Panc1 (cell line): Measurements from ENCODE around the gene IPMK. TPM values are rescaled to one million over a fixed set of nuclear protein-coding genes. Genes with fewer than 3 reads are reported as not detected.

Source experiments
- ATAC-seq: fragments of 200-7000 bp; cut with Tn5 transposase; 2 replicates; pipeline ENCODE4 v1.9.1; 2020; ENCODE audit warnings: mild to moderate bottlenecking, moderate library complexity
- BruUV-seq: library from RNA; stranded (reverse); fragments of 400-500 nt; replicated peaks from 2 replicates; lab custom pipeline; 2021; lab: Mats Ljungman, UMichigan
- CTCF ChIA-PET: fragments of 300-600 bp; sonication (Branson Sonifier 250); formaldehyde crosslinking; loops from one replicate; lab custom pipeline; 2022; ENCODE audit warnings: antibody characterized with exemption; lab: Charles Lee
- POLR2A ChIA-PET: fragments of 300-600 bp; sonication (Branson Sonifier 250); formaldehyde crosslinking; loops from one replicate; lab custom pipeline; 2022; ENCODE audit warnings: antibody characterized with exemption; lab: Charles Lee
- DNase-seq: peaks from one replicate; pipeline ENCODE4 v3.0.0-alpha.2; 2010; ENCODE audit warnings: low read depth, low spot score
- H3K27ac ChIP-seq: 2 replicates; pipeline ENCODE4 v1.5.1; 2011; ENCODE audit warnings: mild to moderate bottlenecking, low read length, inconsistent platforms
- H3K27me3 ChIP-seq: fragments of 200-500 bp; sonication (Bioruptor generic); 2 replicates; pipeline ENCODE4 v1.6.0; 2014; ENCODE audit warnings: low read length, inconsistent platforms; ENCODE audit not compliant: control insufficient read depth, insufficient read depth
- H3K36me3 ChIP-seq: fragments of 200-500 bp; sonication (Bioruptor generic); 2 replicates; pipeline ENCODE4 v1.5.1; 2014; ENCODE audit warnings: inconsistent platforms, mild to moderate bottlenecking, low read length, moderate library complexity; ENCODE audit not compliant: control insufficient read depth, insufficient read depth
- H3K4me1 ChIP-seq: 2 replicates; pipeline ENCODE4 v1.5.1; 2011; ENCODE audit warnings: inconsistent platforms, mild to moderate bottlenecking, low read length, moderate library complexity; ENCODE audit not compliant: control insufficient read depth, insufficient read depth
- H3K4me3 ChIP-seq, 2 experiments: 2 replicates each; pipeline ENCODE4 v1.5.1; 2011 to 2012; ENCODE audit warnings: low read depth in 2 of 2, low read length in 2 of 2, mild to moderate bottlenecking in 2 of 2, inconsistent platforms in 1 of 2, moderate library complexity in 1 of 2
- H3K9me3 ChIP-seq: fragments of 200-500 bp; sonication (Bioruptor generic); 2 replicates; pipeline ENCODE4 v1.5.1; 2014; ENCODE audit warnings: low read depth, mild to moderate bottlenecking, inconsistent platforms, low read length, moderate library complexity; ENCODE audit not compliant: control insufficient read depth, insufficient read depth
- POLR2AphosphoS5 ChIP-seq: IDR thresholded peaks from 2 replicates; pipeline ENCODE4 v1.6.1; 2012; ENCODE audit warnings: mild to moderate bottlenecking, low read depth, low read length, moderate library complexity
- REST ChIP-seq, 2 experiments: IDR thresholded peaks; 2 replicates each; pipeline ENCODE4 v1.6.1; 2011 to 2012; ENCODE audit warnings: low read depth in 2 of 2, control low read depth in 1 of 2, low read length in 1 of 2, mild to moderate bottlenecking in 1 of 2, moderate library complexity in 1 of 2; ENCODE audit not compliant: insufficient read depth in 1 of 2
- SIN3A ChIP-seq: IDR thresholded peaks from 2 replicates; pipeline ENCODE4 v1.6.1; 2012; ENCODE audit warnings: low read depth, mild to moderate bottlenecking, low read length, moderate library complexity, borderline replicate concordance; ENCODE audit not compliant: insufficient read depth
- TCF7L2 ChIP-seq: IDR thresholded peaks from 2 replicates; pipeline ENCODE4 v1.6.1; 2011; ENCODE audit warnings: mild to moderate bottlenecking, low read depth, low read length, inconsistent platforms
- in situ Hi-C: cut with HindIII; loops from 2 replicates; pipeline ENCODE4 v1.10.0; 2016; ENCODE audit warnings: low sequenced_read_pairs, low pct_unique_long_range_greater_than_20kb
- intact Hi-C: fragments of 100-400 bp; cut with micrococcal nuclease; formaldehyde crosslinking; loops from one replicate; pipeline ENCODE4 v1.10.0; 2022; ENCODE audit not compliant: unreplicated experiment
- total RNA-seq: library from RNA; stranded (reverse); gene quantifications from one replicate; pipeline ENCODE4 v1.2.1, GENCODE V29; 2021; ENCODE audit not compliant: unreplicated experiment
- TF ChIP-seq, protein P1 (sequence below): fragments of 450-650 bp; IDR thresholded peaks from 2 replicates; pipeline ENCODE4 v1.5.1; 2017; ENCODE audit warnings: mild to moderate bottlenecking

IPMK gene
- total RNA-seq, 1 experiment from 2014 or later, result 9.3 TPM

- Histone ChIP-seq H3K4me1 (no peaks in the 10 kb centered on the region), H3K36me3 (no peaks in the 10 kb centered on the region), H3K9me3 (no peaks in the 10 kb centered on the region), H3K27ac (no peak overlapping the region), H3K27me3 (peaks cover 16% of the 10 kb centered on the region), H3K4me3 (no peak overlapping the region)
- no peak for DNase-seq
- intact Hi-C loops (no loop called here), in situ Hi-C loops (no loop called here)
- BruUV-seq, result no TSS peak
- CTCF ChIA-PET, result no interaction called here
- no peak for TF ChIP-seq SIN3A
- TF ChIP-seq TCF7L2, result no peak
- TF ChIP-seq, protein P1, sequence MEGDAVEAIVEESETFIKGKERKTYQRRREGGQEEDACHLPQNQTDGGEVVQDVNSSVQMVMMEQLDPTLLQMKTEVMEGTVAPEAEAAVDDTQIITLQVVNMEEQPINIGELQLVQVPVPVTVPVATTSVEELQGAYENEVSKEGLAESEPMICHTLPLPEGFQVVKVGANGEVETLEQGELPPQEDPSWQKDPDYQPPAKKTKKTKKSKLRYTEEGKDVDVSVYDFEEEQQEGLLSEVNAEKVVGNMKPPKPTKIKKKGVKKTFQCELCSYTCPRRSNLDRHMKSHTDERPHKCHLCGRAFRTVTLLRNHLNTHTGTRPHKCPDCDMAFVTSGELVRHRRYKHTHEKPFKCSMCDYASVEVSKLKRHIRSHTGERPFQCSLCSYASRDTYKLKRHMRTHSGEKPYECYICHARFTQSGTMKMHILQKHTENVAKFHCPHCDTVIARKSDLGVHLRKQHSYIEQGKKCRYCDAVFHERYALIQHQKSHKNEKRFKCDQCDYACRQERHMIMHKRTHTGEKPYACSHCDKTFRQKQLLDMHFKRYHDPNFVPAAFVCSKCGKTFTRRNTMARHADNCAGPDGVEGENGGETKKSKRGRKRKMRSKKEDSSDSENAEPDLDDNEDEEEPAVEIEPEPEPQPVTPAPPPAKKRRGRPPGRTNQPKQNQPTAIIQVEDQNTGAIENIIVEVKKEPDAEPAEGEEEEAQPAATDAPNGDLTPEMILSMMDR, result no peak
- no peak for TF ChIP-seq POLR2AphosphoS5
- no peak for TF ChIP-seq REST (IDR thresholded peaks at IDR 0.05; ENCODE audit: insufficient read depth in 1 of 2, low read depth in 2 of 2, low read length in 1 of 2)
- no peak for ATAC-seq
- POLR2A ChIA-PET, result no interaction called here
These were observed 43.3 kb upstream of the IPMK start for GRCh38 chr10:58311026-58311425.

GRCh38 chr10:58307676-58308075 lies 40.0 kb upstream of the IPMK start:
- intact Hi-C loops, result loop anchor here (10.0 kb wide), 1 partner anchor 207 kb away; the partner anchor contains the start of gene BICC1
- CTCF ChIA-PET, result no interaction called here
- TF ChIP-seq REST (IDR thresholded peaks at IDR 0.05; ENCODE audit: insufficient read depth in 1 of 2, low read depth in 2 of 2, low read length in 1 of 2) (no peak), SIN3A (no peak), TCF7L2 (no peak), POLR2AphosphoS5 (no peak)
- TF ChIP-seq, protein P1, result no peak

More at GRCh38 chr10:58307676-58308075, 40.0 kb upstream of the IPMK start:
- Histone ChIP-seq H3K4me1 (no peaks in the 10 kb centered on the region), H3K36me3 (no peaks in the 10 kb centered on the region), H3K27me3 (peaks cover 14% of the 10 kb centered on the region), H3K27ac (no peak overlapping the region), H3K9me3 (no peaks in the 10 kb centered on the region), H3K4me3 (no peak overlapping the region)
- POLR2A ChIA-PET, result no interaction called here
- DNase-seq, result no peak
- no peak for ATAC-seq
- in situ Hi-C loops, result no loop called here
- BruUV-seq, result no TSS peak
